Spleen (tissue), 11 donors: ENCODE data around the gene ADIPOR2. TPM values are rescaled to one million over a fixed set of nuclear protein-coding genes. Genes with fewer than 3 reads are reported as not detected.
A peak's percentile ranks its signal among the peaks of the same experiment; 100 is the strongest.

Experiments used
- DNase-seq: peaks from one replicate; pipeline ENCODE4 v3.0.0-alpha.2; 2020
- H3K27ac ChIP-seq, 8 donors: fragments of 200-600 bp; sonication (generic) in 7 of 8; 1 replicate in 4 of 8; 2 replicates in 4 of 8; pipeline versions ENCODE4 v1.5.0 to v1.8.0; 2016 to 2021; ENCODE audit warnings: inconsistent platforms in 4 of 8, mild to moderate bottlenecking in 4 of 8, moderate library complexity in 1 of 8
- H3K27me3 ChIP-seq, 7 donors: fragments of 200-600 bp; sonication (generic) in 6 of 7; replicated peaks in 1 of 7; 1 replicate in 4 of 7; 2 replicates in 3 of 7; pipeline versions ENCODE4 v1.5.0 to v1.8.0; 2016 to 2021; ENCODE audit warnings: inconsistent platforms in 3 of 7, mild to moderate bottlenecking in 1 of 7
- H3K36me3 ChIP-seq, 6 donors: fragments of 200-600 bp; sonication (generic) in 5 of 6; 1 replicate in 4 of 6; 2 replicates in 2 of 6; pipeline versions ENCODE4 v1.5.0 to v1.8.0; 2016 to 2021; ENCODE audit warnings: inconsistent platforms in 2 of 6
- H3K4me1 ChIP-seq, 6 donors: fragments of 200-600 bp; sonication (generic) in 5 of 6; 1 replicate in 3 of 6; 2 replicates in 3 of 6; pipeline versions ENCODE4 v1.5.0 to v1.8.0; 2016 to 2021; ENCODE audit warnings: inconsistent platforms in 3 of 6
- H3K4me3 ChIP-seq, 8 donors: fragments of 200-600 bp; sonication (generic) in 7 of 8; 1 replicate in 4 of 8; 2 replicates in 4 of 8; pipeline versions ENCODE4 v1.5.0 to v1.8.0; 2016 to 2021; ENCODE audit warnings: inconsistent platforms in 4 of 8, mild to moderate bottlenecking in 4 of 8, moderate library complexity in 2 of 8
- H3K9me3 ChIP-seq, 8 donors: fragments of 200-600 bp; sonication (generic) in 7 of 8; 1 replicate in 4 of 8; 2 replicates in 4 of 8; pipeline versions ENCODE4 v1.5.0 to v1.8.0; 2016 to 2021; ENCODE audit warnings: inconsistent platforms in 4 of 8
- POLR2A ChIP-seq, 3 donors: fragments of 450-650 bp; IDR thresholded peaks; one replicate each; pipeline ENCODE4 v1.5.1; 2017; ENCODE audit warnings: antibody characterized with exemption in 3 of 3, mild to moderate bottlenecking in 1 of 3
- POLR2AphosphoS5 ChIP-seq, 3 donors: sonication (generic); formaldehyde crosslinking; IDR thresholded peaks; one replicate each; pipeline ENCODE4 v1.5.1; 2017; ENCODE audit warnings: antibody characterized with exemption in 3 of 3
- WGBS, 5 donors: extraction: QIAGEN DNeasy Blood & Tissue Kit in 3 of 5; methylation state at CpG; one replicate each; pipeline versions ENCODE4 v1.1.5 to v1.1.7; 2013 to 2018; 5-methylcytosine and 5-hydroxymethylcytosine counted together
- intact Hi-C: fragments of 100-400 bp; cut with DNase I; formaldehyde crosslinking; loops from one replicate; pipeline ENCODE4 v1.15.0; 2023; ENCODE audit warnings: low total_unique reads
- polyA plus RNA-seq, 3 donors: library from polyadenylated mRNA; stranded (reverse); fragments of 200-250 nt; gene quantifications; one replicate each; pipeline ENCODE4 v1.2.1, GENCODE V29; 2013
- total RNA-seq, 7 donors: library from RNA; depleted of rRNA in 3 of 7; stranded (reverse); fragments of >200 nt in 3 of 7; fragmentation: NEBNext Ultra II Directional in 4 of 7; extraction: Animal tissue kit (Norgen Biotek cat#: 25700) in 4 of 7; gene quantifications; one replicate each; pipeline versions ENCODE4 v1.1.0 to v1.2.1, GENCODE V29; 2016 to 2021
- TF ChIP-seq, protein P1 (sequence below), 11 experiments: fragments of 200-600 bp in 7 of 11; fragments of 450-650 bp in 4 of 11; sonication (generic) in 4 of 11; IDR thresholded peaks in 8 of 11; conservative IDR thresholded peaks in 3 of 11; 1 replicate in 7 of 11; 2 replicates in 4 of 11; pipeline versions ENCODE4 v1.4.0 to v1.8.0; 2016 to 2021; ENCODE audit warnings: antibody characterized with exemption in 11 of 11, inconsistent platforms in 4 of 11, mild to moderate bottlenecking in 1 of 11
- donor health status: healthy with polysubstance abuse.
- donor health status: DM: no; HTN: no; CAD: no; lungs with moderate emphysema.
- donor health status: DM: no; HTN: no; CAD: no.
- donor health status: Bipolar disorder and iron deficiency.
- donor health status: healthy.
- donor health status: DM: no; HTN: no; CAD: no.
- donor health status: DM: yes; HTN: yes; CAD: no.

Gene ADIPOR2
- total and polyA plus RNA-seq, 10 donors, result 12.9 to 43.7 (median 38.8) TPM

DNA sequence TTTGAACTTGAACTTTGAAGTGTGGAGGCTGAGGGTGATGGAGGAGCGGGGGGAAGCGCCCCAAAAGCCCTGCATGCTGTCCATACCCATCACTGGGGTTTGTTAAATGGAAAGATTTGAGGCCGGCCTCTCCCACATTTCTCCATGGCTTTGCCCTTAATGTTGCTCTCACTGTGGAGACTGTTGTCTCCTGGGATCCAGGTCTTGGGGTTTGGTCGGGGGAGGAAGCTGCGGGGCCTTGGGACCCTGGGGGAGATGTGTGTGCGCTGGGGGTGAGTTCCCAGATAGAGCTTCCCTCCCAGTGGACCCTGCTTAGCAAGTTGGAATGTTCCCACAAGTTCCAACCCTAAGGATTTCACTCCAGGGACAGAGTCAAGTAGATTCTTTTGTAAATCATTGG is 101.5 kb downstream of the ADIPOR2 start:
- H3K9me3 ChIP-seq, result no peaks in the 10 kb centered on the region
- 79 to 93% (median 87%) methylated on average over 4 to 6 of the region's 6 CpGs for WGBS, 5 donors
- H3K27ac ChIP-seq, result no peak overlapping the region
- TF ChIP-seq POLR2A (IDR thresholded peaks at IDR 0.05), result no peak
- TF ChIP-seq, protein P1, sequence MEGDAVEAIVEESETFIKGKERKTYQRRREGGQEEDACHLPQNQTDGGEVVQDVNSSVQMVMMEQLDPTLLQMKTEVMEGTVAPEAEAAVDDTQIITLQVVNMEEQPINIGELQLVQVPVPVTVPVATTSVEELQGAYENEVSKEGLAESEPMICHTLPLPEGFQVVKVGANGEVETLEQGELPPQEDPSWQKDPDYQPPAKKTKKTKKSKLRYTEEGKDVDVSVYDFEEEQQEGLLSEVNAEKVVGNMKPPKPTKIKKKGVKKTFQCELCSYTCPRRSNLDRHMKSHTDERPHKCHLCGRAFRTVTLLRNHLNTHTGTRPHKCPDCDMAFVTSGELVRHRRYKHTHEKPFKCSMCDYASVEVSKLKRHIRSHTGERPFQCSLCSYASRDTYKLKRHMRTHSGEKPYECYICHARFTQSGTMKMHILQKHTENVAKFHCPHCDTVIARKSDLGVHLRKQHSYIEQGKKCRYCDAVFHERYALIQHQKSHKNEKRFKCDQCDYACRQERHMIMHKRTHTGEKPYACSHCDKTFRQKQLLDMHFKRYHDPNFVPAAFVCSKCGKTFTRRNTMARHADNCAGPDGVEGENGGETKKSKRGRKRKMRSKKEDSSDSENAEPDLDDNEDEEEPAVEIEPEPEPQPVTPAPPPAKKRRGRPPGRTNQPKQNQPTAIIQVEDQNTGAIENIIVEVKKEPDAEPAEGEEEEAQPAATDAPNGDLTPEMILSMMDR (IDR thresholded peaks at IDR 0.05 in 8 of 11, conservative IDR thresholded peaks at IDR 0.05 in 3 of 11), result no peak
- no peak for TF ChIP-seq POLR2AphosphoS5 (IDR thresholded peaks at IDR 0.05)
- peaks cover 0 to 11% (median 4%) of the 10 kb centered on the region in 6 donors for H3K36me3 ChIP-seq
- peaks cover 10 to 49% (median 23%) of the 10 kb centered on the region in 6 donors for H3K4me1 ChIP-seq
- H3K4me3 ChIP-seq, result no peak overlapping the region
- intact Hi-C loops, result loop anchor here (10.0 kb wide), 1 partner anchor 242 kb away; no protein-coding TSS in a partner anchor
- DNase-seq, result no peak
- H3K27me3 ChIP-seq, result no peaks in the 10 kb centered on the region

DNA sequence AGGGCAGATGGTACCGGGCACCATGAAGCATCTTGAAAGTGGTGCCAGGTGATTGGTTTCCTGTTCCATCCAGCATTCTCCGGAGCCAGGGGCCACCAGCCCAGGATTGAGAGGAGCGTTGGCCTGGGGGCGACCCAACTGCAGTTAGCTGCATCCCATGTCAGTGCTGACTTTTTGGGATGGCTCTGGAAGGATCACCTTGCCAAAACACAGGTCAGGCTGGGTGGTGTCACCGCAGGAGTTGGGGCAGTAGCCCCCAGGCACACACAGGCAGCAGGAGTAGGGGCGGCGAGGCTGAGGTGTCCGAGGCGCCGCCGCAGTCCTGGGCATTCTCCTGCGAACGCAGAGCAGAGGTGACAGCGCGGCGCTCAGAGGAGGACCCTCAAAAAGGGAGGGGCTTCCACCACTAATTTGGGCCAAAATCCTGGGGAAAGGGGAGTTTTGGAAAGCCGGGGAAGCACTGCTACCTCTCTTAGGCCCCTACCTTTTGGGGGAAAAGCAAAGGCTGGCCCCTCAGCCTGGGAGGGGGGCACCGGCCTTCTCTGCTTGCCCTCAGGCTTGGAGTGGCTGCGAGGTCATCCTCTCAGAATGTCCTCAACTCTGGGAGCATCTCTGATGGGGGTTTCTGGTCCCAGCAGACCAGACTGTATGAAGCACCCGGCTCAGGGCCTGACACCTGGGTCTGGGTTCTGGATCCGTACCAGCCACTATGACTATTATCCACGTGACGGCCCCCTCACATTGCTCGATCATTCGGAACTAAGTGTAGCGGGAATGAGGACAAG is 102.7 kb downstream of the ADIPOR2 start:
- Histone ChIP-seq H3K4me1 (peaks cover 10 to 57% (median 29%) of the 10 kb centered on the region in 6 donors), H3K4me3 (no peak overlapping the region), H3K27ac (no peak overlapping the region), H3K27me3 (no peaks in the 10 kb centered on the region), H3K9me3 (no peaks in the 10 kb centered on the region), H3K36me3 (no peaks in the 10 kb centered on the region)
- peak; percentile 75 for DNase-seq
- TF ChIP-seq, protein P1 (IDR thresholded peaks at IDR 0.05 in 8 of 11, conservative IDR thresholded peaks at IDR 0.05 in 3 of 11), result no peak
- TF ChIP-seq POLR2A (IDR thresholded peaks at IDR 0.05), result no peak
- peak in 1 of 3 donors; percentile 32 for TF ChIP-seq POLR2AphosphoS5 (IDR thresholded peaks at IDR 0.05)
- WGBS, 5 donors, result 92 to 94% (median 93%) methylated on average over 24 to 26 of the region's 26 CpGs
- intact Hi-C loops, result loop anchor here (10.0 kb wide), 1 partner anchor 241 kb away; no protein-coding TSS in a partner anchor

DNA sequence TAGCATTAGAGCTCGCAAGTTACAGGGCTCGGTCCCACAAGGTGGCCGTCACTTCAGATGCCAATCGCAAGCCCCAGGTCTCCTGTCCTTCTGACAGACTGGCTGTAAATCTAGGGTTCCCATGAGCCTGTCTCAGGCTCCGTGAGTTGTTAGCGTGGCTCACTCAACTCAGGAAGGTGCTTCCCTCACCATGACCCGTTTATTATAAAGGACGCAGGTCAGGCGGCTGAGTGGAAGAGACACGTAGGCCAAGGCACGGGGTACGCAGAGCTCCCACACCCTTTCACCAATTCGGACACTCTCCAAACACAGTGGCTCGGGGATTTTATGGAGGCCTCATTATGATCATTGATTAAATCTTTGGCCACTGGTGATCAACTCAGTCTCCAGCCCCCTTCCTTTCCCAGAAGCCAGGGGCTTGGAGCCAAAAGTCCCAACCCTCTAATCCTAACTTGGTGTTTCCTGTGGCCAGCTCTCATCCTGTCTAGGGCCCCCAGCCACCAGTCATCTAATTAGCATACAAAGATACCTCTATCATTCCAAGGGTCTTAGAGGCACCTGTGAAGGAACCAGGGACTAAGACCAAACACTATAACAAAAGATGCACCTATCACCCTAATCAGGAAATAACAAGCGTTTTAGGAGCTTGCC is 103.7 kb downstream of the ADIPOR2 start:
- no peak for TF ChIP-seq POLR2A (IDR thresholded peaks at IDR 0.05)
- no peak for TF ChIP-seq POLR2AphosphoS5 (IDR thresholded peaks at IDR 0.05)
- TF ChIP-seq, protein P1 (IDR thresholded peaks at IDR 0.05 in 8 of 11, conservative IDR thresholded peaks at IDR 0.05 in 3 of 11), result no peak
- 86 to 94% (median 89%) methylated on average over 15 of the region's 15 CpGs for WGBS, 5 donors
- peak; percentile 69 for DNase-seq
- Histone ChIP-seq H3K4me1 (peaks cover 10 to 57% (median 29%) of the 10 kb centered on the region in 6 donors), H3K36me3 (no peaks in the 10 kb centered on the region), H3K4me3 (no peak overlapping the region), H3K27me3 (no peaks in the 10 kb centered on the region), H3K9me3 (no peaks in the 10 kb centered on the region), H3K27ac (no peak overlapping the region)
- intact Hi-C loops, result loop anchor here (5.0 to 10.0 kb wide), 2 partner anchors 148 to 240 kb away; no protein-coding TSS in a partner anchor
